Lower leg skin (tissue), 4 donors: Measurements from ENCODE around the gene STAG1. TPM values are rescaled to one million over a fixed set of nuclear protein-coding genes. Genes with fewer than 3 reads are reported as not detected.

Experiments used
- DNase-seq, 2 donors: peaks; one replicate each; pipeline ENCODE4 v3.0.0-alpha.2; 2019; ENCODE audit warnings: low spot score in 2 of 2
- H3K4me3 ChIP-seq: fragments of 200-600 bp; sonication (generic); 2 replicates; pipeline ENCODE4 v1.5.1; 2017; ENCODE audit warnings: mild to moderate bottlenecking, low read depth; ENCODE audit not compliant: poor library complexity, severe bottlenecking
- CTCF ChIP-seq, 3 donors: fragments of 450-650 bp; IDR thresholded peaks; one replicate each; pipeline ENCODE4 v1.5.1; 2016; ENCODE audit warnings: antibody characterized with exemption in 3 of 3, mild to moderate bottlenecking in 3 of 3, moderate library complexity in 2 of 3
- POLR2A ChIP-seq, 2 donors: fragments of 450-650 bp; IDR thresholded peaks; one replicate each; pipeline ENCODE4 v1.6.1; 2016 to 2017; ENCODE audit warnings: antibody characterized with exemption in 2 of 2, mild to moderate bottlenecking in 1 of 2, moderate library complexity in 1 of 2
- WGBS, 2 donors: methylation state at CpG; one replicate each; pipeline ENCODE4 v1.1.5; 2018; 5-methylcytosine and 5-hydroxymethylcytosine counted together
- intact Hi-C: fragments of 100-400 bp; cut with DNase I; formaldehyde crosslinking; loops from one replicate; pipeline ENCODE4 v1.15.0; 2023; ENCODE audit warnings: low total_unique reads
- total RNA-seq, 4 donors: library from RNA; depleted of rRNA; stranded (reverse); fragments of >200 nt; gene quantifications; one replicate each; pipeline ENCODE4 v1.1.0, GENCODE V29; 2016

The STAG1 gene
- total RNA-seq, 4 donors from 2014 or later = 32.1 to 37.7 (median 34.4) TPM

GRCh38 chr3:136294176-136294575 lies 458.0 kb downstream of the STAG1 start:
- TF ChIP-seq POLR2A (IDR thresholded peaks at IDR 0.05) = no peak
- TF ChIP-seq CTCF (IDR thresholded peaks at IDR 0.05) = no peak

GRCh38 chr3:136293279-136293678 lies 458.9 kb downstream of the STAG1 start:
- TF ChIP-seq POLR2A (IDR thresholded peaks at IDR 0.05) (no peak), CTCF (IDR thresholded peaks at IDR 0.05) (no peak)
- no peak overlapping the region for H3K4me3 ChIP-seq
- 95 to 98% methylated on average over 2 of the region's 2 CpGs for WGBS, 2 donors
- DNase-seq = no peak
- intact Hi-C loops = no loop called here

More at GRCh38 chr3:136294176-136294575, 458.0 kb downstream of the STAG1 start:
- WGBS, 2 donors = 96% methylated on average over 1 of the region's 1 CpG
- no peak overlapping the region for H3K4me3 ChIP-seq
- DNase-seq = no peak
- intact Hi-C loops = no loop called here

- no peak for TF ChIP-seq POLR2A (IDR thresholded peaks at IDR 0.05)
- TF ChIP-seq CTCF (IDR thresholded peaks at IDR 0.05) = no peak
- WGBS, 2 donors = 97 to 100% methylated on average over 1 of the region's 1 CpG
- intact Hi-C loops = no loop called here
Observed at GRCh38 chr3:136292500-136292899, 459.7 kb downstream of the STAG1 start.

GRCh38 chr3:136291302-136291701 lies 460.9 kb downstream of the STAG1 start:
- 94 to 97% methylated on average over 5 of the region's 5 CpGs for WGBS, 2 donors
- intact Hi-C loops = no loop called here

More at GRCh38 chr3:136292500-136292899, 459.7 kb downstream of the STAG1 start:
- DNase-seq = no peak
- H3K4me3 ChIP-seq = no peak overlapping the region

More at GRCh38 chr3:136291302-136291701, 460.9 kb downstream of the STAG1 start:
- TF ChIP-seq POLR2A (IDR thresholded peaks at IDR 0.05) (no peak), CTCF (IDR thresholded peaks at IDR 0.05) (no peak)
- no peak for DNase-seq
- H3K4me3 ChIP-seq = no peak overlapping the region

Other genes with a start within 250 kb of the STAG1 start
- 1 to 10 TPM; 1.6 to 4.1 (median 2.6) TPM for gene SLC35G2, start 66.7 kb upstream of the STAG1 start, total RNA-seq
- gene NCK1, start 109.8 kb upstream of the STAG1 start, total RNA-seq = 10 to 100 TPM; 53.1 to 74.0 (median 61.6) TPM
- 100 to 1,000 TPM; 257 to 288 (median 273) TPM for gene IL20RB, start 205.6 kb upstream of the STAG1 start, total RNA-seq